GM20431 (cell line): ENCODE measurements around the gene RNF41.
"Not testable (repeated sequence)": the region's sequence is repeated elsewhere in the genome, so short reads cannot be mapped to it uniquely, and the experiment has no call there.

Experiments used
- in situ Hi-C: fragments of 300-500 bp; cut with MseI, MboI; formaldehyde crosslinking; loops from one replicate; pipeline ENCODE4 v1.15.0; 2020; ENCODE audit warnings: low sequenced_read_pairs; ENCODE audit not compliant: unreplicated experiment

RNF41 gene

GRCh38 chr12:56156464-56157200, 65.1 kb downstream of the RNF41 start:
- in situ Hi-C loops, result not testable (repeated sequence)

GRCh38 chr12:56155256-56155845, 66.4 kb downstream of the RNF41 start:
- in situ Hi-C loops, result no loop called here

GRCh38 chr12:56154818-56155217, 66.9 kb downstream of the RNF41 start:
- in situ Hi-C loops, result no loop called here

- in situ Hi-C loops, result no loop called here
Observed at GRCh38 chr12:56154246-56154771, 67.4 kb downstream of the RNF41 start.

GRCh38 chr12:56153678-56154065, 68.0 kb downstream of the RNF41 start:
- in situ Hi-C loops, result no loop called here

- in situ Hi-C loops, result no loop called here
Observed at GRCh38 chr12:56152756-56153677, 68.7 kb downstream of the RNF41 start.
